NCI-H1436 treated with DMSO at 0.1 percent for 48 hours (cell line): ENCODE data around the gene FCRL6.

Source experiments
- DNase-seq: peaks from one replicate; lab custom pipeline; 2025; lab: John Stamatoyannopoulos, UW

FCRL6 gene

DNA sequence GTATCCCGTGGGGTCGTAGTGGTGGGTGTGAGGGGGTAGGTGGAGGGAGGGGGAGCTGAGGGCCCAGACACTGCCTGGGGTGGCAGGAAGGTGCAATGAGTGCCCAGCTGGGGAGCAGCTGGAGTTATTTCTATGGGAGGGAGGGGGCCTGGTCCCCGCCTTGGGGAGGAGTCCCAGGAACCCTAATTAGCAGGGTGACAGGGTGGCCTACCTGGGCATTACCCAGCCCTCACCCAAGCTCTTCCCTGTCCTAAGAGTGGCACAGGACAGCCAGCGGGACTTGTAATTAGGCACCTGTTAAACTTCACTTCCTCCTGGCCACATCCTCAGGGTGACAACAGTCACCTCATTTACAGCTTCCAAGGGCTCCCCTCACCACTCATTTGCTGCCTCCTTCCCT, 60.4 kb downstream of the FCRL6 start, which contains the start of gene VSIG8:
Gene VSIG8 (minus strand): TSS at position 101 of the 400 bp plus-strand sequence. CDS start 136 bp downstream, outside the sequence.
- DNase-seq: no peak

- DNase-seq: no peak
These were observed 62.1 kb downstream of the FCRL6 start for GRCh38 chr1:159864262-159864661.
